NOMO-1 (cell line): Measurements from ENCODE around the gene KCNH3.
A peak's percentile ranks its signal among the peaks of the same experiment; 100 is the strongest.
"Not testable (repeated sequence)": the region's sequence is repeated elsewhere in the genome, so short reads cannot be mapped to it uniquely, and the experiment has no call there.

Experiments
- DNase-seq, 2 experiments: peaks; one replicate each; lab custom pipeline; 2025; ENCODE audit not compliant: unreplicated experiment in 2 of 2; lab: John Stamatoyannopoulos, UW

Gene KCNH3

DNA sequence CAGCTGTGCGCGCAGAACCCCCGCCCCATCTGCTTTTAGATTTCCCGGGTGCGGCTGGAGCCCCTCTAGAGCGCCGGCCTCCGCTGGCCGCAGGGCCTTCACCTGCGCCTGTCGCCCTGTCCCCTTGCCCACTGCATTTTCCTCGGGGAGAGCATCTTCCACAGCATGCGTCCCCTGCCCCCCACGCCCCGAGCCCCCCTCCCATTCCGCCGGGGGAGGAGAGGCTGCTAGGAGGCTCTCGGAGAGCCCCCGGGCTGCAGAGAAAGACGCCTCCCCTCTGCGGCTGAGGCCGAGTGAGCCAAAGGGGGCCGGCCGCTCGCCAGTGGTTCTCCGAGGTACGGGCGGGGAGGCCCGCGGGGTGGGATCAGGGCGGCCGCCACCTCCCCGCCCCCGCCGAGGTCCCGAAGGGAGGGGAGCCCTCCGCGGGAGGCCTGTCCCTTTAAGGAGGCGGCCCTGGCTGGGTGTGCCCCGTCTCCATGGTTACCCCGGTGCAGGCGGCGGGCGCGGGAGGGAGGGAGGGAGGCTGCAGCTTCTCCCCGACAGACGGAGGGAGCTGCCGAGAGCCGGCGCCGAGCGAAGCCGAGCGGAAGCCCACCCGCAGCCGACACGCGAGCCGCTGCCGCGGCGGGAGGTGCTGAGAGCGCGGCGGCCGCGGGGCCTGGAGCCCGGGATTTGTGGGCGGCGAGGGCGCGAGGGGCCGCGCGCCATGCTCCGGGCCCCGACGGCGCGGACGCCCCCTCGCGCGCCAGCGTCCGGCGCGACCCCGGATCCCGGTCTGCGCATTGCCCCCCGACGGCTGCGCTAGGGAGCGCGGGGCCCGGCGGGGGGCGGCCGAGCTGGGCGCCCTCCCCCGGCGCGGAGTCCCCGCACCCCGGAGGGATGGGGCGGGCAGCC is at the start of gene KCNH3:
TSS of gene KCNH3 (plus strand) at position 521 of the 894 bp plus-strand sequence. CDS start 387 bp downstream, outside the sequence.
- DNase-seq = peak; percentile 63 to 68

DNA sequence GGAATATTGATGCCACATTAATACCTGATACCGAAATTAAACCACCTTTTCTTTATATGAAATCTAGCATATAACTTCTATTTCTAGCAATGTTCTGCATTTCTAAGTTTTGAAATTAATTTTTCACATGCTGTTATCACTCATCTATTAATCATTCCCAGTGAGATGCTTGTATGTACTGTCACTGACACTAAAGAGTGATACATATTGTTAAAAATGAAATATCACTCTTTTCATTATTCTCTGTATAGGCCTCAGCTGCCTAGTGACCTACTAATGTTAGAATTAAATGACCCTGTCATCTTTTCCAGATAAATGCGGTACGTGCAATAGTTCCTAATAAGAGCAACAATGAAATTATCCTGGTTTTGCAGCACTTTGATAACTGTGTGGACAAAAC is 49.7 kb upstream of the KCNH3 start:
- no peak for DNase-seq

DNA sequence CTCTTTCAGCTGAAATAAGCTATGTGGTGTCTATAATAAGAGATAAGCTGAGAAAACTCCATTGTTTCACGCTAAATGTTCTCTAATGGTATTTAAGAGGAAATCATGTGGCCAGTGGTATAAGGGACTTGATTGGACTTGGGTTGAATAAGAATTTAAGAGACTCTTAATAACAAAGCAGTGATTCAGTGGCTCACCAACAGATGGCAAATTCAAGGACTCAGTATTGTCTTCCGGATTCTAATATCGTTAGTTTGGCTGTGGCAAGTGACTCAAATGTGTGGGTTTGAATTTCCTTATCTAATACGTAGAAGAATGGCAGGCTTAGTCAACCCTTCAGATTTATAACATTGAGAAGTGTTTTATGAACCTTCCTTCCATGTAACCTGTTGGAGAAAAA is 49.1 kb upstream of the KCNH3 start:
- DNase-seq = no peak

DNA sequence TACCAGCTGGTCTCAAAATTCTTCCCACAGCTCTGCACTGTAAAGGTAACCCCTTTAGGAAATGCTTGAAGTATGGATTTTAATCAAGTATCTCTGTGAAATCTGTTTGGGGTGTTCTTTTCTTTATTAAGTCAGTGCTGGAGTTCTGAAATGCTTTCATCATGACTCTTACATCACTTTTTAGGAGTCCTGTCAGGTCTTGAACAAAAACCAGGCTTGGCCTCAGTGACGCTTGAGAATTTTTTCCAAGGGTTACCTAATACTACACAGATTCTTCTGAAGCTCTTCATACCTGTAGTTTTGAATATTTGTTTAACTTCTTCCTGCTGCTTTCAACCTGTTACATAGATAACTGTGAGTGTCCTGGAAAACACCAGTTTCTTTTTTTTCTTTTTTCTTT is 47.0 kb upstream of the KCNH3 start:
- DNase-seq = no peak

GRCh38 chr12:49493900-49494299 is 44.9 kb upstream of the KCNH3 start:
- DNase-seq = no peak

DNA sequence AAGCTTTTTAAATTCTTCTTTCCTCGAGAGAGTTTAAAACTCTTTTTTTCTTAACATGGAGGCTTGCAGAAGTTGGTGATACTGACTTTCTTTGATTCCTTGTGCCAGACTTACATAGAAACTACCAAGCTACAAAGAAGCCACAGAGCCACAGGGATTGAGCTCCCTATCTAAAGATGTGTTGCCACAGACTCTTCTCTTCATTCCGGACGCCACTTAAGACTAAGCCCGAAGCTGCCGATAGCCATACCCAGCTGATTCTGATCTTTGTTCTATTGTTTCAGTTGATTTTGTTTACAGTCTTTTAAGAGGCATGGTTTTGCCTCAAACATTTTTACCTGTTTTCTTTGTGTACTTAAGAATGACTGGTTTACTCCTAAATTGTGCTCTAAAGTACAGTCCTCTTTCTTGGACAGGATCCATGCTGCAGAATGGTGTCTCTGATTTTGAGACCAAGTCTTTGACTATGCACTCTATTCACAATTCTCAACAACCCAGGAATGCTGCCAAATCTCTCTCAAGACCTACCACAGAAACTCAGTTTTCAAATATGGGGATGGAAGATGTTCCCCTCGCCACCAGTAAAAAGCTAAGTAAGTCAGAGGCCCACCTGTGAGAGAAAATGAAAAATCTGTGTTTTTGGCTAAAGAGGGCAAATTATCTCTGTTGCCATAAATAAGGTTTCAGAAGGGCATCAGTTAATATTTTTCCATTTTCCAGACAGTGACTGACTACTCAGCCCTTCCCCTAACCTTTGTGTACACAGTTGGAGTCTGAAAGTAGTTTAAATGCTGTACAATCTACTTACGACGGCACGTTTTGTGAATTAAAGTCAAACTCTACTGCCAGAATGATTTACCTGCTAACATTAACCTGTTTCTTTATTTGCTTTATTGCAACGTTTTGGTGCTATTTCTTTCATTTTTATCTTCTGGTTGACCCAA is 42.1 kb upstream of the KCNH3 start:
- DNase-seq = no peak

GRCh38 chr12:49501895-49502294 is 36.9 kb upstream of the KCNH3 start:
- DNase-seq = peak in 1 of 2 experiments; percentile 10

DNA sequence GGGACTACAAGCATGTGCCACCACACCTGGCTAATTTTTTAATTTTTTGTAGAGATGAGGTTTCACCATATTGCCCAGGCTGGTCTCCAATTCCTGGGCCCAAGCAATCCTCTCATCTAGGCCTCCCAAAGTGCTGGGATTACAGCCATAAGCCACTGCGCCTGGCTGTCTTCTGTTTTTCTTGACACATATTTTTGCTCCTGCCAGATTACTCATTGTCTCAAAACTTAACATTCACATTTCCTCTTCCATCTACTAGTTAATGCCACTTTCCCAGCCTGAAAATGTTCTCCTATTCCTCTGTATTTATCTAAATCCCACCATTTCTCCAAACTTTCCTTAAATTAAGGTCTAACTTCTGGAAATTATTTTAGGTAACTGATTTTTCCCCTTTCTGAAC is 36.2 kb upstream of the KCNH3 start:
- DNase-seq = no peak

- DNase-seq = no peak
These were observed 35.1 kb upstream of the KCNH3 start for GRCh38 chr12:49503674-49504180.

- DNase-seq = no peak
These were observed 33.2 kb upstream of the KCNH3 start for GRCh38 chr12:49505672-49506071.

- DNase-seq = no peak
These were observed 31.7 kb upstream of the KCNH3 start for GRCh38 chr12:49507139-49507538.

GRCh38 chr12:49509681-49510080 is 29.1 kb upstream of the KCNH3 start:
- not testable (repeated sequence) for DNase-seq

DNA sequence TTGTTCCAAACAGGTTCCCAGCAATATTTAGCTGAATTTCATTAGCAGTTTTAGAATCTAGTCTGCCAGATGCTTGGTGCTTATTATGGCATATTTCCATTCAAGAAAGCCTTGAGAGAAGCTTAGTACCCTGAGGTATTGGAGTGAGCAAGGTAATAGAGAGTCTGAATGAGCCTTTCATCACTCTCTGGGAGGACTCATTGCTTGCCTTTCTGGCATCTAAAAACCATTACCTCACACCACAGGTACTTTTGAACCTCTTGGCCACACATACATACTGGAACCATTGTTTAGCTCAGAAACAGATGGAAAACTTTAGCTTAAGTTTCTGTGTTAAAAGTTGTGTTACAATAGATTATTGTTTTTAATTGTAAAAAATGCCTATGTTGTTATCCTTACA is 27.4 kb upstream of the KCNH3 start:
- DNase-seq = no peak

DNA sequence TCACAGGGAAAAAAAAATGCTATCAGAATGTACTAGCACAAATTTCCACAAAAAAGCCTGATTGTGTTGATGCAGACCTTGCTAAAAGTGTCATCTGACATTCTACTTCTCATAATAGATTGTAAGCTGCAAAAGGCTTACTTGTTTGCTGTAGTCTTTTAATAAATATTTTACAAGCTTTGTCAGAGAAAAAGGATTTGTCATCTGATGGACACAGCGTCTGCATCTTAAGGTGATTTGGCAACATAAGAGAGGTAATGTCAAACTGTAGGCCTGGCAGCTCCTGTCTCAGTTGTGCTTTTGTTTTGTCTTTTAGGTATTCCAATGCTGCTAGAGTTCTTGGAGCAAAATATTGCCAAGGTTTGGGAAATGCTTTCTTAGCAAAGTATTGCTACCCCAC is 26.3 kb upstream of the KCNH3 start:
- DNase-seq = no peak

- no peak for DNase-seq
These were observed 23.6 kb upstream of the KCNH3 start for GRCh38 chr12:49515266-49515665.

- no peak for DNase-seq
These were observed 19.8 kb upstream of the KCNH3 start for GRCh38 chr12:49518914-49519573.

DNA sequence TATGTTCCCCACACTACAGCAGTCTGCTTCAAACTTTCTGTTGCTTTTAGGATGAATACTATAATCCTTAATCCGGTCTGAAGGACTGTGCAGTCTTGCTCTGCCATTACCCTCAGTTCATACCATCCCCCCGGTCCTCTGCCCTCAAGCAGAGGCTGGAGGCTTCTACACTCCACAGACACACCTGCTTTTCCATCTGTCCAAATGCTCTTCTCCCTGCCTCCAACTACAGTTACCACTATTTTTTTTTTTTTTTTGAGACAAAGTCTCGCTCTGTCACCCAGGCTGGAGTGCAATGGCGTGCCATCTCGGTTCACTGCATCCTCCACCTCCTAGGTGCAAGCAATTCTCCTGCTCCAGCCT is 19.3 kb upstream of the KCNH3 start:
- DNase-seq = no peak

GRCh38 chr12:49521389-49521788 is 17.4 kb upstream of the KCNH3 start:
- DNase-seq = no peak

GRCh38 chr12:49524660-49525324 is 14.0 kb upstream of the KCNH3 start:
- no peak for DNase-seq

DNA sequence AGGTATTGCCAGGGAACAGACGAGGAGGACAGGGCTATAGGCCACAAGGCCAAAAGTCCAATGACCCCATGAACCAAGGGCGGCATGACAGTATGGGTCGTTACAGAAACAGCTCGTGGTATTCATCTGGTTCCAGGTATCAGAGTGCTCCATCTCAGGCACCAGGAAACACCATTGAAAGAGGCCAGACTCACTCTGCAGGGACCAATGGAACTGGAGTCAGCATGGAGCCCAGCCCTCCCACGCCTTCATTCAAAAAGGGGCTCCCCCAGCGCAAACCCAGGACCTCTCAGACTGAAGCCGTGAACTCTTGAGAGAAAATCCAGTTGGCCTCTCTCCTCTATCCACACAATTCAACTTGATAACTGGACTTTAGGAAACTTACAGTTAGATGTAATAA is 12.9 kb upstream of the KCNH3 start:
- no peak for DNase-seq
